ENCODE results near the gene MRNIP.

MRNIP gene

DNA sequence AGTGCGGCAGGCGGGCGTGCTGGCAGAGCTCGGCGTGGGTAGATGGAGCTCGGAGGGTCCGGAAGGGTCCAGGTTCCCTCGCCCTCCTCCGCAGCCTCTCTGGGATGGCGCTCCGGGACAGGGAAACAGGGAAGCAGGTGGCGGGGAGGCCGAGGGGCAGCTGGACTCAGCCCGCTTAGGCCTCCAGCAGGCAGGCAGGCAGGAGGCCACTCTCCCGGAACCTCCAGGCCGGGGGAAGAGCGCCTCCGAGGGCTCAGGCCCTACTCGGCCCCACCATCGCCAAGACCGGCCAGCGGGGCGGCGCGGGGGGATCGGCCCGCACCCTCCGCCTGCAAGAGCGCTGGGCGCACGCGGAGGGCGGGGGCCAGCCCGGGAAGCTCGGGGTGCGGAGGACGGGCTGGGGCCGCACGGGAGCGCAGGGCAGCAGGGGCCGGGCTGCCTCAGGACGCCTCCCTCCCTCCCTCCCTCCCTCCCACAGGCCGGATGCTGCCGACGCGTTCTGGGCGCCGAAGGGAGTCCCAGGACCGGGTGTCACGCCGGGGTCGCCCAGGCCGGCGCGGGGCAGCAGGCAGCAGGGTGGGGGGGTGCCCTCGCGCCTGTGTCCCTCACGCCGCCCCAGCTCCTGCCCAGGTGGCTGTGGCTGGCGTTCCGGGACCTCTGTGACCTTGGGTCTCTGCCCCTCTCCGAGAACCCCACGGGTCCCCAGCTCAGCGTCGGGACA is 52.9 kb downstream of the MRNIP start:
- in situ Hi-C loops (cut with HindIII; ENCODE audit: low sequenced_read_pairs), result no loop called here

DNA sequence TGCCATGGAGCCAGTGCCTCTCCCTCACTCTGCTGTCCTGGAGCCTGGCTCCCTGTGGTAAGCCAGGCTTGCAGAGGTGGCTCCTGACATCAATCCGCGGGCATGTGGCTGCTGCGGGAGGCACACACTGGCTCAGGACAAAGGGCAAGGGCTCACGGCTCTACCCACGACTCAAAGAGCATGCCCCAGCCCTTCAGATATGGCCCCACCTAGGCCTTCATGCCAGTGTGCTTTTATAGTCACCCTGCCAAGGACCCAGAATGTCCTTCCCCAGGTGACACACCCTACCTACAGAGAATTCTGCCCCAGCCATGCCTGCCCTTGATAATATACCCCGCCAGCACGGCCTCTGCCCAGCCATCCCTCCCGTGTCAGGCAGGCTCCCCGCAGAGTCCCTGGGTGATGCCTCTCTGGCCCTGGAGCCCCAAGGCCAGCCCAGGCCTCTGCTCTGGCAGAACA is 53.5 kb downstream of the MRNIP start:
- in situ Hi-C loops (cut with HindIII; ENCODE audit: low sequenced_read_pairs), result no loop called here

DNA sequence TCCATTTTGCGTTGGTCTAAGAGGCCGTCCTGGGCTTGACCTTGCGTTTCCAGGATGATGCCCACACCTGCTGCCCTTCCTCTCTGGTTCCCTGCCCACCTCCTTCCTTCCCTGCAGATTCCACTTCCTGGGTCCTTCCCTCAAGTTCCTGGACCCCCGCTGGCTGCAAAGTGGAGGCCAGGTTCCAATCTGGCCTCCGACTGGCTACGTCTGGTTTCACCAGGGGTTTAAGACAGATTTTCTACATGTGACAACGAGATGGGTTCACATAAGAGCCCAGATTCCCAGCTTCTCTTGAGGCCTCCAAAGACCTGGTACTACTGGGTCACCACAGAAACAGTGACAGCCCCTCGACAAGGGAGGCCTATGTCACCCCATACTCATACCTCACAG is 54.1 kb downstream of the MRNIP start:
- in situ Hi-C loops (cut with HindIII; ENCODE audit: low sequenced_read_pairs), result no loop called here

DNA sequence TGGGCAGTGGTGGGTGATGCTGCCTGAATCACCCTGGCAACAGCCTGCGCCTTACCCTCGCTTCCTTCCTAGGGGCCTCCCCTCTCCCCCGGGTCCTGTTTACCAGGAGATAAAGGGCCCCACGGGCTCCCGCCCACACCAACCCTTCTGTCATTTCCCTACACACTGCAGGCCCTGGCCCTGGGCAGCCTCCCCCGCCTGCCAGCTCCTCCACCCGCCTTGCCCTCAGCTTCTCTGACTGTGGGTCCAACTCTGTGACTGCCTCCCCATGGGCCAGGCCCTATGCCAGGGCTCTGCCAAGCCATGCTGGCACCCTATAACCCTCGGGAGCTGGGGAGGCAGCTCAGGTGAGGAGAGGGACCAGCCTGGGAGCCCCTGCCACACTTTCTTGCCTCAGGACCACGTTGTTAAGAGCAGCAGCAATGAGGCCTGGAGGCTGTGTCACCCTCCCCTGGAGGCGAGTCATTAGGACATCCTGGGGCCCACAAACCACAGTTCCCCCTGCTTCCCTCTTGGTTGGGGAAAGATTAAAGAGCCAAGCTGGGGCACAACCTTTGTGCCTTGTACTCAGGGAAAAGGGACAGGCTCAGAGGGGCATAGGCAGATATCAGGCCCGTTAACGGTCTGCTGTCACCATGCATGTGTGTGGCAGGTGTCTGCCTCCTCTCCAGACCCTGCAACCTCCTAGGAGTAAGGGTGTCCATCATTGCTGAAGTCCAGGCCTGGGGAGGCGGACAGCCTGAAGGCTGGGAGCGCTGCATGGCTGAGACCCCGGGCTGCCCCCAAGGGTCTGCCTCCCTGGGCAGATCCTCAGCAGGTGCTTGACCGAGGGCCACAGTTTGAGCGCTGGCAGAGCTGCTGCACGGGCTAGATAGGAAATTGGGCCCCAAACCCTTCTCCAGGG is 54.7 kb downstream of the MRNIP start:
- in situ Hi-C loops (cut with HindIII; ENCODE audit: low sequenced_read_pairs), result no loop called here

DNA sequence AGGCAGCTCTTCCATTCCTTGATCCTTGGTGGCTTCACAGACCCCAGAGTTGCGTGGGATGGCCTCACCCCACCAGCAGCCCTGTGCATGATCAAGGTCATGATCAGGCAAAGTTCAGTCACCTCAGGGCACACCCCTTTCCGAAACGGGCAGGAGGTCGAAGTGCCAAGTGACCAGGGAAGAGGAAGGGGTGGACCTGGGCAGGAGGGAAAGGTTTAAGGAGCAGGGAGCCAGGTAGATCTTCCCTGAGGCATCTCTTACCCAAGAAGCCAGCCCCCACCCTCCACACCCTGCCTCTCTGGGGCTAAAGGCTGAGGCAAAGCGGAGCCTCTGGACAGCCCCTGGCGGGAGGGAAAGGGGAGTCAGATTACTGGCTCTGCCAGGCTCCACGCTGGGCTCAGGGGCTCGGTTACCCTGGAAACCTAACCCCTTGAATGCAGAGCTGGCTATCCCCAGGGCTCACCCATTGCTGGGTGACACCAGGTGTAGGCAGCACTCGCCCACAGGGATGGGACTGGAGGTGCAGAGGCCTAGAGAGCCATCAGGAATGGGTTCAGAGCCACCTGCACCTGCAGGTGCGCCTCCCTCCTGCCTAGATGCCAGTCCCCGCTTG is 55.6 kb downstream of the MRNIP start:
- in situ Hi-C loops (cut with HindIII; ENCODE audit: low sequenced_read_pairs), result no loop called here

DNA sequence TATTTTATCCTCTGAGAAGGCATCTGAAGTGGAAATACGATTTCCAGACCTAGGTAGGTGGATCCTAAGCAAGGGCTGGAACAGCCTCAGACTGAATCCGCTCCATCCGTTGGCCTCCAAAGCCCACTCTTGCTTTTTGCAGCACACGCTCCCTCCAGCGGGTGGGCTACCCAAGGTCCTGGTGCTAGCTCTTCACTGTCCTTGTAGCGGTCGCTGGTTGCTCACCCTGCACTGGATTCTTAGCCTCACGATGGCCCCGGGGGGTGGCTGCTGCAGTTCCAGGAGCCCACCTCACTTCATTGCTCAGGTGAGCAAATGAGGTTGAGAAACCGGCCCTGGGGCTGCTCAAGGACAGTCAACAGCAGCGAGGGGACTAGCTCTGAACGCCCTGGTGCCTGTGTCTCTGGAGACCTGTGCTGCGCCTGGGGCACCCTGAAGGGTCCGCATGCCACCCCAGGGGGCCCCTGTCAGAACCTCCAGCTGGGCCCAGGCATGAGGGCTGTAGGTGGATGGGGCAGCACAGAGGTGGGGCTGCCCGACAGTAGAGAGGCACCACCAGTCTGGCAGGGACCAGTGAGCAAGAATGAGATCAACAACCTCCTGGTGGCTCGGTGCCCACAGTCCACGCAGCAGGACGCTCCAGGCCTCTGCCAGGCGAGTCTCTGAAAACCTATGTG is 56.3 kb downstream of the MRNIP start:
- in situ Hi-C loops (cut with HindIII; ENCODE audit: low sequenced_read_pairs), result no loop called here

DNA sequence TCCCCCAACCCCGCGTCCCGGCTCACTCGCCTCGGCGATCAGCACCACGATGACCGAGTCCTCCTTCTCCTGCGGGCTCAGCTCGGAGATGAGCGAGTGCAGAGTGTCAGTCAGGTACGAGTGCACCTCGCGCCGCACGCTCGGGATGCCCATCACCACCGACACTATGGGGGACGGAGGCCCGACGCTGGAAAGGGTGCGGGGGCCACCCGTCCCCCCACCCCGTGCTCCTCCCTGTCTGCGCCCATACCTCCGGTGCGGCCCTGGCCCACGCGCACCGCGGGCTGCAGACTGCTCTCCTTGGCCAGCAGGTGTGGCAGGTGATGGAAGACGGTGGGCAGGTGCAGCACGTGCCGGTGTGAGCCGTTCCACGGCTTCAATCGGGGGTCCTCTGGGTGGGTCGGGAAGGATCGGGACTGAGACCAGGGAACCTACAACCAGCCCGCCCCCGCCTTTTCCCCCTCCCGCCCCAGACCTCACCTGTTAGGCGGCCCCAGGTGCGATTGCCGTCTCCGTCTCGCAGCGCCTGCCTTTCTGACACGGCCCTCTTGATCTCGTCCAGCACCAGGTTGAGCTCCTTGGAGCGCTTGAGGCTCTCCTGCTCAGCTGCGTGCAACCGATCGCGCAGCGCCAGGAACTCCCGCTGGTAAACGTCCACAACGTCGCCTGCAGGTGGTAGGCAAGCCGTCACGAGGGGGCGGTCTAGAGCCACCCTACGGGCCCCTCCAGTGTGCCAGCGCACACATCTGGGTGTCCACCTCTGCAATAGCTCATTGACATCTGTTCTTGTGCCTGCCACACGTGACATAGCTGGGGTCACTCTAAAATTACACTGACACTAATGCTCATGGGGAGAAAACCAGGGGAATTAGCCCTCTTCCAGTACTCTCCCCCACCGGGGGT is 57.1 kb downstream of the MRNIP start:
- in situ Hi-C loops (cut with HindIII; ENCODE audit: low sequenced_read_pairs), result no loop called here

DNA sequence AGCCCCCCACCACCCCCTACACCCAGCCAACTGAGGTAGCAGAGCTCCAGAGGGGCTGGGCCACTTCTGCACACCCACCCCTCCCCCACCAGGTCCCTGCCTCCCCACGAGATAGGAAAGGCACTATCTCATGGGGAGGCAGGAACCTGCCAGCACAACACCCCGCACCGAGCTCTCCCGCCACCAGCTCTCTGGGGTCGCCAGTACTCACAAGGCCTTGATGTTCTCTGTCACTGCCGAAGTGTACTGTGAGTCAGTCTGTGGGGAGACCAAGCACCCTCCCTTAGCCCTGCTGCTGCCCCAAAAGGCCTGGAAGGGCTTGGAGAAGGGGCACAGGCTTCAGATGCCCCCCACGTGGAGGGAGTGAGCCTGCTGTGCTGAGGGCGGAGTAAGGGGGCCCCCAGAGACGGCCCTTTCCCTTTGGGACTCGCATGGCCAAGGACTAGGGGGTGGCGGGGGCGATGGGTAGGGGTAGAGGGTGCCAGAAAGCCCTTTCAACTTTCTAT is 57.9 kb downstream of the MRNIP start:
- in situ Hi-C loops (cut with HindIII; ENCODE audit: low sequenced_read_pairs), result no loop called here

DNA sequence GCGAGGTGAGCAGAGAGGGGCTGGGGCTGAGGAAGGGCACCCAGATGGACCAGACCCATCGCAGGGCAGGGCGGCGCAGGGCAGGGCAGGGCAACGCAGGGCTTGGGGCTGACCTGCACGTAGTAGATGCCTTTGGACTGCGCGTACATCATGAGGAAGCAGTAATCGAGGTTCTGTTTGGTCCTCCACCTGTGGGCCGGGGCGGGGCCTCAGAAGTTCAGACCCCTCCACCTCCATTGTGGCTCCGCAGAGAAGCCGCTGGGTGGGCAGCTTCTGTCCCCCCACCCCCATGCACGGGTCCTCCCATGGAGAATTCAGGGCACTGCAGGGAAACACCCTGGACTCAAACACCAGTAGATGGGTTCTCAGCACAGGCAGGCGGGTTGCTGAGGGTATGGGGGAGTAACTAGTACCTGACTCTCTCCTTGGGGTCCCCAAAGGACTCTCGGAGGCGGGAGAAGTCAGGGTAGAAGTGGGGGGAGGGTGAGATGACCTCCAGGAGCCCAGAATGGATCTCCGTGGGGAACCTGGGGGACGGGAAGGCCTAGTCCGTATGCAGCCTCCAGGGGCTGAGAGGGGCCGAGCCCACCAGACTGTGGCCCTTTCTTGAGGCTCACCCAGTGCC is 58.4 kb downstream of the MRNIP start:
- in situ Hi-C loops (cut with HindIII; ENCODE audit: low sequenced_read_pairs), result no loop called here

DNA sequence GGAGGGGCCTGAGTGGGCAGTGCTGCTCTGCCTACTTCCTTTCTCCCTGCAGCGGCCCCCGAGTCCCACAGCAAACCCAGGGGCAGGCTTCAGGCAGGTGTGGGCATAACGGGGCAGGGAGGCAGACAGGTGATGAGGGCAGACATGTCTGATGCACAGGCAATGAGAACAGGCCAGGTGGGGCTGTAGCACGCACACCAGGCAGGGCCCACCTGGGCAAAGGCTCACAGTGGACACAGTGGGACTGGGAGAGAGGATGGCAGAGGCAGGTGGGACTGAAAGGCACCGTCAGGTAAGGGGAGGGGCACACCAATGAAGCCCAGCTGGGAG is 59.0 kb downstream of the MRNIP start:
- in situ Hi-C loops (cut with HindIII; ENCODE audit: low sequenced_read_pairs), result no loop called here

DNA sequence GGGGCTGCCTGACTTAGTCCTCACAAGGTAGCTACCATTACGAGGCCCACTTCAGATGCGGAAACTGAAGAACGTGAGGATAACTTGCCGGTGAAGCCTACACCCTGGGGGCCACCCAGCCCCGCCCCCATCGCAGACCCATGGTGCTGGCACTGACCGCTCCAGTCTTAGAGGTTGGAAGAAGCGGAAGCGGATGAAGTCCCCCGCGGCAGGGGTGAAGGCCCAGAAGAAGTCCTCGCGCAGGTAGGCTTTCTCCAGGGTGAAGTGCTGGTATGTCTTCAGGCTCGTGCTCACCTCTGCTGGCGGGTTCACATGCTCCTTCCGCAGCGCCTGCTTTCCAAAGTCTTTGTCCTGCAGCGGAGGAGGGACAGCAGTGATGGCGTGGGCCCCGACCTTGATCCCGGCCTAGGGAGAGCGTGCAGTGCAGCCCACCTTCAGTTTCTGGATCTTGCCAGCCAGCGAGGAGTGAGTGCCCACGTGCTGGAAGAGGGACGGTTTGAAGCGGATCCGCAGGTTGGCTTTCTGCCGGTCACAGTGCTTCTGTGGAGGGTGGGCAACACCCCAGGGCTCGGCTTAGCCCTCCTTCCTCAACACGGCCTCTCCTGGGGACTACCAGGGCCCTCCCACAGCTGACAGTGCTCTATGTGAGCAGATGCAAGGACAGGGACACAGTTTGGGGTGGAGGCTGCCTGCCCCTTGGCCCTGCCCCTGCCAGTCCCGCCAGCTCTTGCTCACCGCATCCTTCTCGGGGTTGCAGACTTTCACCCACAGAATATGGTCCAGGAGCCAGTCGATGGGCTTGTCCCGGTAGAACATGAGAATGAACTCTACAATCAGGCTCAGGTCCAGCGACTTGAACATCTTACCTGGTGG is 59.6 kb downstream of the MRNIP start:
- in situ Hi-C loops (cut with HindIII; ENCODE audit: low sequenced_read_pairs), result no loop called here

DNA sequence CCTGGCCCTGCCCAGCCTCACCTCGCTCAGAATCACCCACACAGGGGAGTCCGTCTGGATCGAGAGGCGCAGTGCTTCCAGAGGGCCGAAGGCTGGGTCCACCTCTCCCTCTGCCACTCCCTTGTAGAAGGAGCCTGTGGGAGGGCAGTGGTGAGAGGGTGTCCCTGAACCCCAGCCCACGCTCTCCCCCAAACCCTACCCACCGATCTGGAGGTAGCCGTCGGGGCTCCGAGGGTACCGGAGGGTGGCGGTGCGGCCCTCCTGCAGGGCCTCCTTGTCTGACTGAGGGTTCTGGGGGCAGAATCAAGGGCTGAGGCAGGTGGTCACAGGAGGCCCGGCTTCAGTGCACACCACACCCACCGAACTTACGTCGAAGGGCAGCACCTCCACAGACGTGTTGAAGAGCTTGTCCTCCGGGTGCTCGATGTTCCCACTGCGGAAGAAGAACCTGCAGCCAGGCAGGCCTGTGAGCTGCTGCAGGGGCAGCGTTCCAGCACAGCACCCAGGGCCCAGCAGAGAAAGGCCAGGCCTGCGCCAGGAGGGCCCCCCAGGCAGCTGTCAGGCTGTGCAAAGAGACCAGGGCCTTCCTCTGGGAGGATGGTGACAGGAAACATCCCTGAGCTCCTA is 60.4 kb downstream of the MRNIP start:
- in situ Hi-C loops (cut with HindIII; ENCODE audit: low sequenced_read_pairs), result no loop called here

DNA sequence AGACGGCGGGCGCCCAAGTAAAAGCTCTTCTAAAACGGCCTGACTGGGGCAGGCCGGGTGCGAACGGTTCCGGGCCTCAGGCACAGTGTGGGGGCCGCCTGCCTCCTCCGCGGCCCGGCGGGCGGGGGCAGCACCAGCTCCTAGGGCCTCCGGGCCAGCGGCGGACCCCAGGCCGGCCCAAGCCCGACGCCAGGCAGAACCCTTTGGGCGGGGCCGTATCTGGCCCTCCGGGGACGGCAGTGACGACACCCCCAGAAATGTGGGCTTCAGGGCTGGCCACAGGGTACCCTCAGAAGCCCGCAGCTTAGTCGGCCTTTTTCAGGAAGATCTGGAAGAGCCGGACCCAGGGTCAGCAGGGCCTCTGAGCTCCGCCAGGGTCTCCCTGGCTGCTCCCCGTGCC is 60.9 kb downstream of the MRNIP start:
- in situ Hi-C loops (cut with HindIII; ENCODE audit: low sequenced_read_pairs), result no loop called here

DNA sequence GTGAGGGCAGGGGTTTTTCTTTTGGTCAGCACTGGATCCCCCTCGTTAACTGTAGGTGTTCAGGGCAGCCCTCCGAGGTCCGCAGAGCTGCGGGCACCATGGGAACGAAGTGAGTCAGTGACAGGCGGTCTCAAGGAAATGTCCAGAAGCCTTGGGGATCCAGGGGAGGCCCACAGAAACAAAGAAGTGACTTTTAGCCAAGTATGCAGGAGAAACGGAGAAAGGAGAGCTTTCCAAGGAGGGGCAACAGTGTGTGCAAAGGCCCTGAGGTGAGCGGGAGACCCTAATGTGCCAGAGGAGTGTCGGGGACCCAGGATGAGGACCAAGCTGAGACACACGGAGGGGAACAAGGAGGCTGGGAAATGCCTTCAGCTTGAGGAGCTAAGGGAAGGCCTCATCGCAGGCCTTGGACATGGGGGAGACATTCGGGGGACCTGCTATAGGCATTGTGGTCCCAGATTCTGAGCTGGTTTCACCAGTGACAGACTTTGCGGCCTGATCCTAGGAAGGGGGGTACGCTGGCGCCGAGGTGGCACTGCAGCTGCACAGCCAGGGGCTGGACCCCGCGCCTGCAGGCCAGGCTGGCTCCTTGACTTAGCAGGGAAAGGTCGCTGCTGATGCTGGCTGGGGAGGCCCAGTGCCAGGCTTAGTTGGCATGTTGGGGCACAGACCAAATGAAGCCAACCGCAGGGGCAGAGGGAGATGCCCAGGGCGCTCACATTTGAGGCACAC is 61.6 kb downstream of the MRNIP start:
- in situ Hi-C loops (cut with HindIII; ENCODE audit: low sequenced_read_pairs), result no loop called here

DNA sequence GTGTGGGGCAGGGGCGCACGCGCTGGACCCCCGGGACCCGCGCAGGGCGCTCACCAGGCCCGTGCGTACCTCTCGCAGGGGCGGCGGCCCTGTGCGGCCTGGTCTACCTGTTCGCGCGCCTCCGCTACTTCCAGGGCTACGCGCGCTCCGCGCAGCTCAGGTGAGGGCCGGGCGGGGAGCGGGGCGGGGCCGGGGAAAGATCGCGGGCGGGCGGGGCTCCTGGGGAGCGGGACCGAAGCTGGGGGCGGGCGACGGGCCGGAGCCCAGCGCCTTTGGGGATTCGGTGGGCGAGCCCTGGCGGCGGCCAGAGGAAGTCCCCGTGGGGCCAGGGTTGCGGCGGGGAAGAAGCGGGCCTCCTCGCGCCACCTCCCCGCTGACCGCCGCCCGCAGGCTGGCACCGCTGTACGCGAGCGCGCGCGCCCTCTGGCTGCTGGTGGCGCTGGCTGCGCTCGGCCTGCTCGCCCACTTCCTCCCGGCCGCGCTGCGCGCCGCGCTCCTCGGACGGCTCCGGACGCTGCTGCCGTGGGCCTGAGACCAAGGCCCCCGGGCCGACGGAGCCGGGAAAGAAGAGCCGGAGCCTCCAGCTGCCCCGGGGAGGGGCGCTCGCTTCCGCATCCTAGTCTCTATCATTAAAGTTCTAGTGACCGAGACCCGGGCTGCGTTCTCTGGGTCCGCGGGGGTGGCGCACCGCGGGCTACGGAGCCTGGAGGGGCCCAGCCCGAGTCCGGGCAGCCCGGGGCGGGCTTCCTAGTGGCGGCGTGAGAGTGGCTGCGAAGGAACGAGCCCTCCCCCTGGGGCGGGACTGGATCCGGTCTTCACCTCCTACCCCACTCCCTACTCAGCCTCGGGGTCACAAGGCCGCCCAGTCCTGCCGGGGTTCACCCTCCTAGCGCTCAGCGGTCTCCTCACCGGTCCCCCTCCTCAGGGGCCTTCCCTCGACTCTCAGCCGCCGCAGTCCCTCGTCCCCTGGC is 62.5 kb downstream of the MRNIP start:
- in situ Hi-C loops (cut with HindIII; ENCODE audit: low sequenced_read_pairs), result no loop called here

DNA sequence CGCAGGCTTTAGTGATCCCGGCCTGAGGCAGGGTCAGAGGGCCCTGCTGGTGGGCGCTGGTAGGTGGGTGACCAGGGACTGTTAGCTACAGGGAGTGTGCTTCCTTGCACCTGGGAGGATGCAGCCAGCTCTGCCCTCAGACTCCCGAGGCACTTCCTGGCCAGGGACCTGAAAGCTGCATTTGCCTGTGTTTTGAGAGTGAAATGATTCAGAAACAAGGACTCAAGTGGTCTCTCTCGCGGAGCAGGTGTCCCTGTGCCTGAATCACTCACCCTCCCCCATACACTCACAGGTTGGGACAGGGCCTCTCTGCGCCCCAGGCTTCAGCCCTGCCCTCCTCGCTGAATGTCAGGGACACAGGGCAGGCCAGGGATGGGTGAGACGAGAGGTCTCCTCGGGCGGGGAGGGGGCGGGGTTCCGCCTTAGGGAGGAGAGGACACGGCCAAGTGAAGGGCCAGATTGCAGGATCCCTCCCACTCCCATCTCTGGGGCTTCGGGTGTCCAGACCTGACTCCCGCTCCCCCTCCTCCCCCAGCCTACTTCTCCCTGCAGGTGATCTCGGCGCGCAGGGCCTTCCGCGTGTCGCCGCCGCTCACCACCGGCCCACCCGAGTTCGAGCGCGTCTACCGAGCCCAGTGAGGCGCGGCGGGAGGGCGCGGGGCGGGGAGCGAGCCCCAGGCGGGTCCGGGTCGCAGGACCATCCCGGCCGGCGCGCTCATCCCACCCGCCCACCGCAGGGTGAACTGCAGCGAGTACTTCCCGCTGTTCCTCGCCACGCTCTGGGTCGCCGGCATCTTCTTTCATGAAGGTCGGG is 63.4 kb downstream of the MRNIP start:
- in situ Hi-C loops (cut with HindIII; ENCODE audit: low sequenced_read_pairs), result no loop called here
